IPS-18a (cell line): ENCODE data around the gene GRM8.

Experiments used
- H3K27ac ChIP-seq: one replicate; pipeline ENCODE4 v1.5.1; 2013; ENCODE audit warnings: low read length
- H3K27me3 ChIP-seq: one replicate; pipeline ENCODE4 v1.6.1; 2013; ENCODE audit warnings: mild to moderate bottlenecking, low read length; ENCODE audit not compliant: control insufficient read depth, insufficient read depth
- H3K36me3 ChIP-seq: one replicate; pipeline ENCODE4 v1.6.1; 2013; ENCODE audit warnings: low read depth, low read length; ENCODE audit not compliant: control insufficient read depth
- H3K4me1 ChIP-seq: one replicate; pipeline ENCODE4 v1.6.1; 2013; ENCODE audit warnings: low read depth, low read length; ENCODE audit not compliant: control insufficient read depth
- H3K4me3 ChIP-seq: one replicate; pipeline ENCODE4 v1.5.1; 2013; ENCODE audit warnings: low read length
- H3K9ac ChIP-seq: one replicate; pipeline ENCODE4 v1.6.1; 2013; ENCODE audit warnings: mild to moderate bottlenecking, low read length, moderate library complexity
- H3K9me3 ChIP-seq: one replicate; pipeline ENCODE4 v1.6.1; 2013; ENCODE audit warnings: low read depth, low read length; ENCODE audit not compliant: control insufficient read depth

GRM8 gene

GRCh38 chr7:127226685-127227374 lies 25.9 kb downstream of the GRM8 start:
- Histone ChIP-seq H3K4me1 (peaks cover 25% of the 10 kb centered on the region), H3K9ac (no peak overlapping the region), H3K36me3 (no peaks in the 10 kb centered on the region), H3K27me3 (no peaks in the 10 kb centered on the region), H3K9me3 (no peaks in the 10 kb centered on the region), H3K4me3 (no peak overlapping the region), H3K27ac (no peak overlapping the region)

- peaks cover 13% of the 10 kb centered on the region for H3K4me1 ChIP-seq
- no peak overlapping the region for H3K4me3 ChIP-seq
- H3K9ac ChIP-seq: no peak overlapping the region
- no peaks in the 10 kb centered on the region for H3K27me3 ChIP-seq
- no peaks in the 10 kb centered on the region for H3K9me3 ChIP-seq
- H3K36me3 ChIP-seq: no peaks in the 10 kb centered on the region
- no peak overlapping the region for H3K27ac ChIP-seq
These were observed 31.0 kb downstream of the GRM8 start for GRCh38 chr7:127221731-127222130.

GRCh38 chr7:127214956-127215718 lies 37.6 kb downstream of the GRM8 start:
- Histone ChIP-seq H3K27ac (no peak overlapping the region), H3K27me3 (no peaks in the 10 kb centered on the region), H3K4me1 (no peaks in the 10 kb centered on the region), H3K9ac (no peak overlapping the region), H3K36me3 (no peaks in the 10 kb centered on the region), H3K9me3 (no peaks in the 10 kb centered on the region), H3K4me3 (no peak overlapping the region)

GRCh38 chr7:127209886-127210285 lies 42.9 kb downstream of the GRM8 start:
- Histone ChIP-seq H3K4me3 (no peak overlapping the region), H3K27me3 (no peaks in the 10 kb centered on the region), H3K36me3 (no peaks in the 10 kb centered on the region), H3K4me1 (no peaks in the 10 kb centered on the region), H3K9ac (no peak overlapping the region), H3K9me3 (no peaks in the 10 kb centered on the region), H3K27ac (no peak overlapping the region)

- no peak overlapping the region for H3K27ac ChIP-seq
- no peaks in the 10 kb centered on the region for H3K36me3 ChIP-seq
- H3K4me1 ChIP-seq: no peaks in the 10 kb centered on the region
- no peaks in the 10 kb centered on the region for H3K9me3 ChIP-seq
- no peak overlapping the region for H3K9ac ChIP-seq
- H3K4me3 ChIP-seq: no peak overlapping the region
- H3K27me3 ChIP-seq: no peaks in the 10 kb centered on the region
These were observed 43.9 kb downstream of the GRM8 start for GRCh38 chr7:127208860-127209259.

GRCh38 chr7:127208351-127208750 lies 44.4 kb downstream of the GRM8 start:
- no peak overlapping the region for H3K9ac ChIP-seq
- H3K36me3 ChIP-seq: no peaks in the 10 kb centered on the region
- no peaks in the 10 kb centered on the region for H3K4me1 ChIP-seq
- no peak overlapping the region for H3K27ac ChIP-seq
- H3K4me3 ChIP-seq: no peak overlapping the region
- H3K9me3 ChIP-seq: no peaks in the 10 kb centered on the region
- no peaks in the 10 kb centered on the region for H3K27me3 ChIP-seq

- H3K27me3 ChIP-seq: no peaks in the 10 kb centered on the region
- H3K4me3 ChIP-seq: no peak overlapping the region
- no peaks in the 10 kb centered on the region for H3K4me1 ChIP-seq
- no peaks in the 10 kb centered on the region for H3K36me3 ChIP-seq
- no peak overlapping the region for H3K9ac ChIP-seq
- H3K9me3 ChIP-seq: no peaks in the 10 kb centered on the region
- H3K27ac ChIP-seq: no peak overlapping the region
These were observed 44.9 kb downstream of the GRM8 start for GRCh38 chr7:127207806-127208205.

GRCh38 chr7:127207230-127207629 lies 45.5 kb downstream of the GRM8 start:
- Histone ChIP-seq H3K4me3 (no peak overlapping the region), H3K27me3 (no peaks in the 10 kb centered on the region), H3K36me3 (no peaks in the 10 kb centered on the region), H3K9me3 (no peaks in the 10 kb centered on the region), H3K27ac (no peak overlapping the region), H3K4me1 (no peaks in the 10 kb centered on the region), H3K9ac (no peak overlapping the region)

- H3K36me3 ChIP-seq: no peaks in the 10 kb centered on the region
- H3K9me3 ChIP-seq: no peaks in the 10 kb centered on the region
- no peak overlapping the region for H3K27ac ChIP-seq
- H3K9ac ChIP-seq: no peak overlapping the region
- H3K4me1 ChIP-seq: peaks cover 4% of the 10 kb centered on the region
- no peaks in the 10 kb centered on the region for H3K27me3 ChIP-seq
- no peak overlapping the region for H3K4me3 ChIP-seq
These were observed 58.2 kb downstream of the GRM8 start for GRCh38 chr7:127194571-127194970.

GRCh38 chr7:127189886-127190285 lies 62.9 kb downstream of the GRM8 start:
- H3K27ac ChIP-seq: no peak overlapping the region
- no peaks in the 10 kb centered on the region for H3K27me3 ChIP-seq
- H3K36me3 ChIP-seq: no peaks in the 10 kb centered on the region
- peaks cover 10% of the 10 kb centered on the region for H3K4me1 ChIP-seq
- H3K9ac ChIP-seq: no peak overlapping the region
- no peak overlapping the region for H3K4me3 ChIP-seq
- no peaks in the 10 kb centered on the region for H3K9me3 ChIP-seq

- H3K36me3 ChIP-seq: no peaks in the 10 kb centered on the region
These were observed 63.7 kb downstream of the GRM8 start for GRCh38 chr7:127189074-127189473.

GRCh38 chr7:127187740-127188139 lies 65.0 kb downstream of the GRM8 start:
- peaks cover 10% of the 10 kb centered on the region for H3K4me1 ChIP-seq
- H3K9me3 ChIP-seq: no peaks in the 10 kb centered on the region
- no peaks in the 10 kb centered on the region for H3K27me3 ChIP-seq
- H3K36me3 ChIP-seq: no peaks in the 10 kb centered on the region
- no peak overlapping the region for H3K27ac ChIP-seq
- H3K4me3 ChIP-seq: no peak overlapping the region
- H3K9ac ChIP-seq: no peak overlapping the region

More at GRCh38 chr7:127189074-127189473, 63.7 kb downstream of the GRM8 start:
- Histone ChIP-seq H3K27me3 (no peaks in the 10 kb centered on the region), H3K9me3 (no peaks in the 10 kb centered on the region), H3K9ac (no peak overlapping the region), H3K4me1 (peaks cover 10% of the 10 kb centered on the region), H3K4me3 (no peak overlapping the region), H3K27ac (no peak overlapping the region)
